Stimulated activated naive CD8-positive, alpha-beta T cell treated with anti-CD3 and anti-CD28 coated beads, Interleukin-15, Interleukin-2, amounts not matched to agents 100 ng/mL and 50 ng/mL, for 24 hours (primary cell): Measurements from ENCODE around the gene WWOX.
"Not testable (repeated sequence)": the region's sequence is repeated elsewhere in the genome, so short reads cannot be mapped to it uniquely, and the experiment has no call there.

Experiments used
- H3K27ac Mint-ChIP-seq: one replicate; pipeline ENCODE4 v1.8.0; 2021; ENCODE audit warnings: mild to moderate bottlenecking, mixed read lengths
- H3K27me3 Mint-ChIP-seq: one replicate; pipeline ENCODE4 v1.8.0; 2021; ENCODE audit warnings: mixed read lengths
- H3K36me3 Mint-ChIP-seq: one replicate; pipeline ENCODE4 v1.8.0; 2021; ENCODE audit warnings: low read depth, mixed read lengths
- H3K4me1 Mint-ChIP-seq: one replicate; pipeline ENCODE4 v1.8.0; 2021; ENCODE audit warnings: low read depth, mixed read lengths
- H3K4me3 Mint-ChIP-seq: one replicate; pipeline ENCODE4 v1.8.0; 2021; ENCODE audit warnings: mild to moderate bottlenecking, mixed read lengths
- H3K9me3 Mint-ChIP-seq: one replicate; pipeline ENCODE4 v1.8.0; 2021; ENCODE audit warnings: mixed read lengths

WWOX gene

DNA sequence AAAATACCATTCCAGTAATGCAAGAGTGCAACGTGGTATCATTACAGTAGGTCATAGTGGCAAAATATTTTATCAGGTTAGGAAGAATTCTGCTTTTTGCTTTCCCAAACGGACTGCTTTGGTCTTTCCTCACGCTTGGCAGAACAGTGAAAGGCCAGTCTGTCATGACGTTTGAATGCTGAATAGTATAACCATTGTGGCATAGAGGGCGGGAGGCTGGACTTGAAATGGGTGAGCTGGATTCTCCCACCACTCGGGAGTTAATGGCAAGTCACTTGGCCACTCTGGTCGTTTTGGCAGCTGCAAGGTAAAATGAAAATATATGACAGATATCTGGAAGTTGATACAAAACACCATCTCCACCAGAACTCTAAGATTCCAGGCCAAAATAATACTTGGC lies 1109.9 kb downstream of the WWOX start:
- Mint-ChIP-seq H3K27me3 (peaks cover 5% of the 10 kb centered on the region), H3K4me1 (no peaks in the 10 kb centered on the region), H3K4me3 (no peak overlapping the region), H3K27ac (no peak overlapping the region), H3K9me3 (peaks cover 9% of the 10 kb centered on the region), H3K36me3 (peaks cover 14% of the 10 kb centered on the region)

DNA sequence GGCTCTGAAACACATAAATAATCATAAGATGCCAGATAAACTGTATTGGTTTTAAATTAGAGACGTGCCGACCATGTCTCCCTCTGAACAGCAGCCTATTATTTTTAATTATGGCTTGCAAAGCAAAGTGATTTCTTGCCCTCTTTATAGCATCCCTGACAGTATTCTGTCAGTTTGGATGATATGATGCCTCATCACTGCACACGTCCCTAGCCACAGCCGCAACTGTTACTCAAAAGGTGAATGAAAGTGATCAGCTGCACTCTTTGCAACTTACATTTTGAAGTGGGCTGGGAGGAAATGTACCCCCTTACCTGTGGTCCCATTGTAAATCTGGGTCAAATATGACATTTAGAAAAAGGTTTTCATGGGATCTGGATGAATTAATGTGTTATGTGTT lies 1111.2 kb downstream of the WWOX start:
- Mint-ChIP-seq H3K4me1 (no peaks in the 10 kb centered on the region), H3K9me3 (peaks cover 9% of the 10 kb centered on the region), H3K36me3 (peaks cover 14% of the 10 kb centered on the region), H3K4me3 (no peak overlapping the region), H3K27me3 (peaks cover 5% of the 10 kb centered on the region), H3K27ac (no peak overlapping the region)

DNA sequence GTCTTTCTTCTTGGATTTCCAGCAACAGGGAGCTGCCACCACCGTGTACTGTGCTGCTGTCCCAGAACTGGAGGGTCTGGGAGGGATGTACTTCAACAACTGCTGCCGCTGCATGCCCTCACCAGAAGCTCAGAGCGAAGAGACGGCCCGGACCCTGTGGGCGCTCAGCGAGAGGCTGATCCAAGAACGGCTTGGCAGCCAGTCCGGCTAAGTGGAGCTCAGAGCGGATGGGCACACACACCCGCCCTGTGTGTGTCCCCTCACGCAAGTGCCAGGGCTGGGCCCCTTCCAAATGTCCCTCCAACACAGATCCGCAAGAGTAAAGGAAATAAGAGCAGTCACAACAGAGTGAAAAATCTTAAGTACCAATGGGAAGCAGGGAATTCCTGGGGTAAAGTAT lies 1112.1 kb downstream of the WWOX start:
- H3K4me1 Mint-ChIP-seq: no peaks in the 10 kb centered on the region
- H3K27me3 Mint-ChIP-seq: peaks cover 5% of the 10 kb centered on the region
- H3K9me3 Mint-ChIP-seq: peaks cover 15% of the 10 kb centered on the region
- no peak overlapping the region for H3K4me3 Mint-ChIP-seq
- H3K27ac Mint-ChIP-seq: no peak overlapping the region
- peaks cover 14% of the 10 kb centered on the region for H3K36me3 Mint-ChIP-seq

DNA sequence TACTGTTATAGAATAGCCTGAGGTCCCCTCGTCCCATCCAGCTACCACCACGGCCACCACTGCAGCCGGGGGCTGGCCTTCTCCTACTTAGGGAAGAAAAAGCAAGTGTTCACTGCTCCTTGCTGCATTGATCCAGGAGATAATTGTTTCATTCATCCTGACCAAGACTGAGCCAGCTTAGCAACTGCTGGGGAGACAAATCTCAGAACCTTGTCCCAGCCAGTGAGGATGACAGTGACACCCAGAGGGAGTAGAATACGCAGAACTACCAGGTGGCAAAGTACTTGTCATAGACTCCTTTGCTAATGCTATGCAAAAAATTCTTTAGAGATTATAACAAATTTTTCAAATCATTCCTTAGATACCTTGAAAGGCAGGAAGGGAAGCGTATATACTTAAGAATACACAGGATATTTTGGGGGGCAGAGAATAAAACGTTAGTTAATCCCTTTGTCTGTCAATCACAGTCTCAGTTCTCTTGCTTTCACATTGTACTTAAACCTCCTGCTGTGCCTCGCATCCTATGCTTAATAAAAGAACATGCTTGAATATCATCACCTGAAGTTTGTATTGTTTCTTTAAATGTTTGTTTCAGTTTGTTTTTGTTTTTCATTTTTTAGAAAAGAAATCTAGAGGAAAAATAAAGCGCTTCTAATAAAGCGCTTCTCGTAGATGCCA lies 1112.8 kb downstream of the WWOX start:
- peaks cover 14% of the 10 kb centered on the region for H3K36me3 Mint-ChIP-seq
- no peak overlapping the region for H3K27ac Mint-ChIP-seq
- peaks cover 2% of the 10 kb centered on the region for H3K4me1 Mint-ChIP-seq
- H3K4me3 Mint-ChIP-seq: no peak overlapping the region
- peaks cover 5% of the 10 kb centered on the region for H3K27me3 Mint-ChIP-seq
- peaks cover 15% of the 10 kb centered on the region for H3K9me3 Mint-ChIP-seq

DNA sequence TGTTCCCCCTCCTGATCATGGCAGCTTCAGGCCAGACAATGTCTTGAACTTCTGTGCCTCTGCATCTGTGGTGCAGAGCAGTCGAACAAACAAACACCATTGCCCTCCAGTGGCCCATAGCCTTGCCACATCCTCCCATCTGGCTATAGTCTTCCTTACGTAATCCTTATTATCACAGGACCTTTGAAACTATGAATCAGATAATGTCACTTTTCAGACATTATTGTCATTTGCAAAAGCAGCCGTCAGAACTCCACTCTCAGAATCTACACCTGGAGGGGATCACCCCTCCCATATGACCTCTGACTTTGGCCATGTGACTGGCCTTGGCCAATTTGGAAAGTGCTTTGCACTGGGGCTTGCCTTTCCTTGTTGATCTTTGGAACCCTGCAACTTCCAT lies 1113.8 kb downstream of the WWOX start:
- Mint-ChIP-seq H3K36me3 (peaks cover 14% of the 10 kb centered on the region), H3K4me3 (no peak overlapping the region), H3K27me3 (peaks cover 5% of the 10 kb centered on the region), H3K27ac (no peak overlapping the region), H3K4me1 (peaks cover 12% of the 10 kb centered on the region), H3K9me3 (peaks cover 15% of the 10 kb centered on the region)

DNA sequence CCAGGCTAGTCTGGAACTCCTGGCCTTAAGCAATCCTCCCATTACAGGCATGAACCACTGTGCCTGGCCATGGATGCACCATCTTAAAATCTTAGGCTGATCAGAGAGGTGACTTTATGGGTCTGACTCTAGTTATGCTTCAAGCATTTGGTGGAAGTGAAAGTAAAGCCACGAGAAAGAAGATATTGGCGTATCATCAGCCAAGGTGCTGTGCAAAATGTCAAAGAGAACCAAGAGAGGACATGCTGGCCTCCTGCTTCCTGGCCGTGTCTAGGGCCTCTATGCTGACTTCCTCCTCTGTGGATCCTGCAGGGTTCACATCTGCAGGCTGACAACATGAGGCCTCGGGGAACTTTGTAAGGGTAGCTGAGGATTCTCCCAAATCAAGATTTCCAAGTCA lies 1115.8 kb downstream of the WWOX start:
- Mint-ChIP-seq H3K27me3 (peaks cover 5% of the 10 kb centered on the region), H3K27ac (no peak overlapping the region), H3K36me3 (peaks cover 14% of the 10 kb centered on the region), H3K4me3 (no peak overlapping the region), H3K9me3 (peaks cover 15% of the 10 kb centered on the region), H3K4me1 (peaks cover 18% of the 10 kb centered on the region)

DNA sequence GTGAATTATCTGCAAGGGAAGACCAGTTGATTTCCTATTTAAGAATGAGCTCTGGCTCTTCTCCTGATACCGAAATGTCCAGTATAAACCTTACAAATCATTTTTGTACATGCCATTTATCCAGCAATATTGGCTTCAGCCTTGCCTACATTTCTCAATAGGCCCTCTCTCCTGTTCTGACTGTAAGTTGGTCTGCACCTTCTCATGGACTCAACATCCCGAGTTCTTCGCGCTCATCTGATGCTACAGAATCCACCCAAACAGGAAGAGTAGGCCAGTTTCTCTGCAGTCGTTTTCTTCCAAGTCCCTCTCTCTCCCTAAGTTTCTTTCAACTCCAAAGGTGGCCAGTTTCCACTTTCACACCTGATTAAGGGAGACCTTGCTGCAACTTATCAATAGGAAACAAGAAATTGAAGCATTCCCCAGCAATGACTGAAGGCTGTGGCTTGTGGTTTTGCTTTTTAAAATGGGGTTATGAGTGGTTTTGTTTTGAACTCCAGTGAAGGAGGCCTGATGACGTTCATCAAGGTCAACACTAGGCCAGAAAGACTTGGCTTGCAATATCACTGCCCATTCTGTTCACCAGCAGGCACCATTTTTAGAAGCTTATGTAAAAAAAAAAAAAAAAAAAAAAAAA lies 1118.0 kb downstream of the WWOX start:
- peaks cover 15% of the 10 kb centered on the region for H3K9me3 Mint-ChIP-seq
- H3K4me1 Mint-ChIP-seq: peaks cover 18% of the 10 kb centered on the region
- H3K27me3 Mint-ChIP-seq: peaks cover 13% of the 10 kb centered on the region
- H3K27ac Mint-ChIP-seq: no peak overlapping the region
- H3K4me3 Mint-ChIP-seq: no peak overlapping the region
- peaks cover 14% of the 10 kb centered on the region for H3K36me3 Mint-ChIP-seq

DNA sequence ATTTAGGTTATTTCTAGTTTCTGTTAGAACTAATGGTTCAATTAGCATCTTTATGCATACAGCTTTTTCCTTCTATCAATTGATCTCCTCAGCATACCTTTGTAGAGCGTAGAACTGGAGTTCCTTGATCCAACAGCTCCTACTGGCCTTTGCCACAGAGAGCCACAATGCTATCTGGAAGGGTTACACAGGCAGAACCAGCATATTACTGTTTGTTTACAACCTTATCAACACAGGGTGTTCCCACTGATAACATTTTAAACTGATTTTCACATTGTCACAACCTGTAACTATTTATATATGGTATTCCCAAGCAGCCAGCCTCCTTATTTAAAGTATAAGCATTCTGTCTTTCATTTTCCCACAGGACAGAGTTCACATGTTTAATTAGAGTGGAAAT lies 1118.9 kb downstream of the WWOX start:
- Mint-ChIP-seq H3K27me3 (peaks cover 19% of the 10 kb centered on the region), H3K9me3 (peaks cover 21% of the 10 kb centered on the region), H3K4me3 (no peak overlapping the region), H3K36me3 (peaks cover 9% of the 10 kb centered on the region), H3K4me1 (peaks cover 18% of the 10 kb centered on the region), H3K27ac (no peak overlapping the region)

DNA sequence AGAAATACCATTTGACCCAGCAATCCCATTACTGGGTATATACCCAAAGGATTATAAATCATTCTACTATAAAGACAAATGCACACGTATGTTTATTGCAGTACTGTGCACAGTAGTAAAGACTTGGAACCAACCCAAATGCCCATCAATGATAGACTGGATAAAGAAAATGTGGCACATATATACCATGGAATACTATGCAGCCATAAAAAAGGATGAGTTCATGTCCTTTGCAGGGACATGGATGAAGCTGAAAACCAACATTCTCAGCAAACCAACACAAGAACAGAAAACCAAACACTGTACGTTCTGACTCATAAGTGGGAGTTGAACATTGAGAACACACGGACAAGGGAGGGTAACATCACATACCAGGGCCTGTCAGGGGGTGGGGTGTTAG lies 1126.5 kb downstream of the WWOX start:
- not testable (repeated sequence) for H3K27ac Mint-ChIP-seq, H3K4me1 Mint-ChIP-seq, H3K4me3 Mint-ChIP-seq, H3K9me3 Mint-ChIP-seq, H3K36me3 Mint-ChIP-seq
- peaks cover 15% of the 10 kb centered on the region for H3K27me3 Mint-ChIP-seq

DNA sequence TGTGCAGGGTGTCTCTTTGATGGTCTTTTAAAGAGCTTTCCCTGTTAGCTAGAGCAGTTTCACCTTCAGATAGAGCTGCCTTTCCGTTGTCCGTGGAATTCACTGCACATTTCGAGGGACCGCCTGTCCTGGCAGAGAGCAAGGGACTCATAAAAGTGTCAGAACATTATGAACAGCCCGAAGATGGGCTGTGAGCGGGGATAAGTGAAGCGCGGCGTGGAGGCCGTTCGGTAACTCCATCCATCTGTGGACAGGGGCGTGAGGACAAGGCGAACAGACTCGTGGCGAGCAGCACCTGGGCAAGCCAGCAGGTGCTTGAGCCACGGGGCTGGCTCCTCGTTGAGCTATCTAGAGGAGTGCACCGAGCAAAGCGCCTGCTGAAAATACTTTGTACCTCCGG lies 1129.9 kb downstream of the WWOX start:
- H3K9me3 Mint-ChIP-seq: no peaks in the 10 kb centered on the region
- peaks cover 10% of the 10 kb centered on the region for H3K27me3 Mint-ChIP-seq
- H3K36me3 Mint-ChIP-seq: no peaks in the 10 kb centered on the region

DNA sequence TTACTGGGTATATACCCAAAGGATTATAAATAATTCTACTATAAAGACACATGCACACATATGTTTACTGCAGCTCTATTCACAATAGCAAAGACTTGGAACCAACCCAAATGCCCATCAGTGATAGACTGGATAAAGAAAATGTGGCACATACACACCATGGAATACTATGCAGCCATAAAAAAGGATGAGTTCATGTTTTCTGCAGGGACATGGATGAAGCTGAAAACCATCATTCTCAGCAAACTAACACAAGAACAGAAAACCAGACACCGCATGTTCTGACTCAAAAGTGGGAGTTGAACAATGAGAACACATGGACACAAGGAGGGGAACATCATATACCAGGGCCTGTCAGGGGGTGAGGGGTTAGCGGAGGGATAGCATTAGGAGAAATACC lies 1146.2 kb downstream of the WWOX start:
- H3K36me3 Mint-ChIP-seq, H3K4me3 Mint-ChIP-seq, H3K9me3 Mint-ChIP-seq, H3K27ac Mint-ChIP-seq, H3K4me1 Mint-ChIP-seq: not testable (repeated sequence)
- peaks cover 42% of the 10 kb centered on the region for H3K27me3 Mint-ChIP-seq

More for the DNA sequence above, 1129.9 kb downstream of the WWOX start:
- no peaks in the 10 kb centered on the region for H3K4me1 Mint-ChIP-seq
- H3K27ac Mint-ChIP-seq: no peak overlapping the region
- no peak overlapping the region for H3K4me3 Mint-ChIP-seq

DNA sequence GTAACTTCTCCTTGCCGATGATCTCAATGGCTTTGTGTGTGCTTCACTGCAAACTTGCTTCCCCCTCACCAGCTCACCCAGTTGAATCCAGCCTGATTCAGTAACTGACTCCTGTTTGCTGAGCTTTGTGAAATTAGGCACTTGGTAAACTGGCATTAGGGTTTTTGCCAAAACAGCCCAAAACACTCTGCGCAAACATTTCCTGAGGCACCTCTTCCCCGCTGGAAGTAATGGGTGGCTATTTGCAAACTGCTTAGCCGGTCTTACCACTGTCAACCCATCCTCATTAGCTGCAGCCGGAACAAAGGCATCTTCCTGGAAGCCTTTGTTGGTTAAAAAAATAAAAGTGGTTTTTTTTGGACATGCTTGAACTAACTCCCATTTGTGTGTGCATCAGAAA lies 1147.9 kb downstream of the WWOX start:
- peaks cover 26% of the 10 kb centered on the region for H3K27me3 Mint-ChIP-seq
- no peaks in the 10 kb centered on the region for H3K36me3 Mint-ChIP-seq

DNA sequence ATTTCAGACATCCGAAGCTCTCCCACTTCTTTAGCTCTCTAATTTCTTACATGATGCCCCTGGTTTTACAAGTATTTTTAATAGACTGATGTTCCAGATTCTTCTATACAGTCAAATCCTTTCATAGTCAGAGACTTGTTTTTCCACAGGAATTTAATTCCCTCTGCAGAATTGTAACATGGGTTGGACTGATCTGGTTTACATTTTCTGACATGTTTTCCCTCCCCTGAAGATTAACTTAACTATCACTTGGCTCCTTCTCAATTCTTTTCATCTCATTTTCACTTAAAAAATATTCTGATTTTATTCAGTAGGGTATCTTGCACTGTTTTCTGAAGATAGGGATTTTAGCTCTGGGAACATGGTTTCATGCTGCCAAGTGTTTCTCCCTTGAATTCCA lies 1148.9 kb downstream of the WWOX start:
- Mint-ChIP-seq H3K27me3 (peaks cover 18% of the 10 kb centered on the region), H3K4me3 (no peak overlapping the region), H3K27ac (no peak overlapping the region), H3K36me3 (no peaks in the 10 kb centered on the region), H3K4me1 (no peaks in the 10 kb centered on the region), H3K9me3 (no peaks in the 10 kb centered on the region)

More for the DNA sequence above, 1147.9 kb downstream of the WWOX start:
- H3K27ac Mint-ChIP-seq: no peak overlapping the region
- H3K4me3 Mint-ChIP-seq: no peak overlapping the region
- no peaks in the 10 kb centered on the region for H3K9me3 Mint-ChIP-seq
- no peaks in the 10 kb centered on the region for H3K4me1 Mint-ChIP-seq

DNA sequence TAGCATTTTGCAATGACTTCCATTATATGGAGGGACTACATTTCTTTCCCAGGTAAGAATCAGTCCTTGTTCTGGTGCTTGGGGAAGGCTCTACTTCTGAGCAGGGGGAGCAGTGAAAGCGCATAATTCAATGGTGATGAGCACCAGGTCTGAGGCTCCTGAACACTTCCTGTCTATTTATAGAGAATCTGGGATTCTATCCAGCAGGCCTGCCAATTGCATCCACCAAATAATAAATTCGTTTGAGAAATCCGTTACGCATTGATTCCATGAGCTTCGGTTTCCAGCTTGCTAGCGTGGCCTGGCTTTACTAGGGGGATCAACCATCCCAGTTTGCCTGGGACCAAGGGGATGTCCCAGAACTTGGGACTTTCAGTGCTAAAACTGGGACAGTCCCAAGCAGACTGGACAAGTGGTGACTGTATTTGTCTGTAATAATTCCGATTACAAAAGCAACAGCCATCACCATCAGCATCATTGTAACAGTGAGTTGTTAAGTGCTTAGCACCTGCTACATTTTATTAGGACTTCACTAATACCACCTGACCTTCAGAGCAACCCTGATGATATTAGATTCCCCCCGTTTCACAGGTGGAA lies 1151.1 kb downstream of the WWOX start:
- no peaks in the 10 kb centered on the region for H3K4me1 Mint-ChIP-seq
- no peaks in the 10 kb centered on the region for H3K9me3 Mint-ChIP-seq
- H3K27me3 Mint-ChIP-seq: peaks cover 20% of the 10 kb centered on the region
- H3K36me3 Mint-ChIP-seq: no peaks in the 10 kb centered on the region
- H3K27ac Mint-ChIP-seq: no peak overlapping the region
- H3K4me3 Mint-ChIP-seq: no peak overlapping the region

DNA sequence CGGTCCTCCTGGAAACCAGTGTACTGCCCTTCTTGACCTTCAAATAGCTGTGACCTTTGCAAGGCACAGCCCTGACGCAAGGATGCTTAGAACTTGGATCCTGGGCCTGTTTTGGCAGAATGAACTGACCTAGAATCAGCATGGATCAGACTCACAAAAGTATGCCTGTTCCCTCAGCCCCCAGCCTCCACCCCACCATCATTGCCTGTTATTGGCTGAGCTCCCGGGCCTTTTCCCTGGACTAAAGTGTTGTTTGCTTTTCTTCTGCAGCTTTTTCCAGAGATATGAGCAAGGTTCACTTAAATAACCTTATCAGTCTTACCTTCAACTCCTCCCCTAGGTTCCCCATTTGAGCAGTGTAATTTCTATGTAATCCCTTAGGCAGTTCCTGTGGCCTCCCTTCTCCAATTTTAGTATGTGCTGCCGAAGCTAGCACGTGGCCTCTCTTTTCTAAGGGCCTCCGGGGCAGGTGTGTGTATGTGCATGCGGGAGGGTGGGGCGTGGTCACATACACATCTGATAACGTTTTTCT lies 1153.7 kb downstream of the WWOX start:
- Mint-ChIP-seq H3K9me3 (no peaks in the 10 kb centered on the region), H3K4me1 (no peaks in the 10 kb centered on the region), H3K36me3 (no peaks in the 10 kb centered on the region), H3K27me3 (peaks cover 26% of the 10 kb centered on the region), H3K27ac (no peak overlapping the region), H3K4me3 (no peak overlapping the region)
